Sigmoid colon (tissue), 4 donors: Measurements from ENCODE around the gene STAC.

Experiments used
- EP300 ChIP-seq, 4 donors: sonication (generic); formaldehyde crosslinking; IDR thresholded peaks; one replicate each; pipeline ENCODE4 v1.6.1; 2017; ENCODE audit warnings: antibody characterized with exemption in 4 of 4
- POLR2AphosphoS5 ChIP-seq, 4 donors: sonication (generic); formaldehyde crosslinking; IDR thresholded peaks; one replicate each; pipeline ENCODE4 v1.6.1; 2017; ENCODE audit warnings: antibody characterized with exemption in 4 of 4

DNA sequence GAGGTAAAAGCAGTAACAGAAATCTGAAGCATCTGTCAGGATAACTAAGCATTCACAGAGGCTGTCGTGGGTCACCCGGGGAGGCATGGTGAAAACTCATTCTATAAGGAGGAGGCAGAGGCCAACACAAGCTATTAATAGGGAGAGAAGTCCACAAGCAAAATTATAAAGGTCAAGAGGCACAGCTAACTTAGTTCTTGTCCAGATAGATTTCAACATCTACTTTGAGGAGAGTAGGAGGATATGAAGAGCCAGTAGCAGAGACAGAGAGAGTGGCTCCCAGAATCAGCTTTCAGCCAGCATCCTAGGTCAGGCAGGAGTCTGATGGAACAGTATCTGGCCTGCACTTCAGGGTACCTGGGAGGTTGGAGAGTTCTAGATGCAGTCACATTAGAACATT lies 95.3 kb downstream of the STAC start:
- TF ChIP-seq EP300 (IDR thresholded peaks at IDR 0.05): no peak
- no peak for TF ChIP-seq POLR2AphosphoS5 (IDR thresholded peaks at IDR 0.05)
